ENCODE data around the gene SERINC2. TPM values are rescaled to one million over a fixed set of nuclear protein-coding genes. Genes with fewer than 3 reads are reported as not detected.

Gene SERINC2
- total RNA-seq: 100 to 1,000 TPM; 146 to 381 (median 225) TPM
- long read RNA-seq, donor 1, transcript SERINC2-201 (10 exons, 1,997 nt): major isoform, 318 of 422 reads
- long read RNA-seq, donor 1, partial matches to known transcripts: 69 of 422 reads
- long read RNA-seq, donor 1, other reads (novel, unspliced or antisense): 31 of 422 reads
- long read RNA-seq, donor 2, transcript SERINC2-201 (10 exons, 1,997 nt): major isoform, 102 of 141 reads
- long read RNA-seq, donor 2, partial matches to known transcripts: 29 of 141 reads
- long read RNA-seq, donor 2, other reads (novel, unspliced or antisense): 10 of 141 reads

DNA sequence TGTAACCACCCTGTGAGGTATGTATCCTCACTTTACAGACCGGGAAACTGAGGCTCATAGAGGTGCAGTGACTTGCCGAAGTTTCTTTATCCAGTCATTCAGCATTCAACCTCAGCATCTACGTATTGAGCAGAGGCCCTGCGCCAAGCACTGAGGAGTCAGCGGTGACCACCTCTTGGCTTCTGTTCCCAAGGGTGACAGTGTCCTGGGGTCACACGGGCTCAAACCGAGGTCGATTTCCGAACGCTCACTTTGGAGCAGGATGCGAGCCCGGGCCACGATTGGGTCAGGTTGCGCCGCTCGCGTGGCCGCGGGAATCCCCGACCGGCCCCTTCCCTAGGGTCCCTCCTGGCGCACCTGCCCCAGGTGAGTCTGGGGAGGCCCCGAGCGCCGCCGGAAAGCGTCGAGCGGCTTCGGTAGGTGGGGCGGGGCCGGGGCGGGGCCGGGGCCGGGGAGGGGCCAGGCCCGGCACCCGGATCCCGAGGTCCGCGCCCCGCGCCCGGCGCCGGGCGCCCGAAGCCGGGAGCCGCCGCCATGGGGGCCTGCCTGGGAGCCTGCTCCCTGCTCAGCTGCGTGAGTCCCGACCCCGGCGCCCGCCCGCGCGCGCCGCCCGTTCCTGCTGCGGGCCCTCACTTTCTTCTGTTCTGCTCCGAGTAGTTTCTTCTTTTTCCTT, at the start of gene SERINC2:
Gene SERINC2 (plus strand): TSS at position 482 of the 673 bp plus-strand sequence. CDS start 53 bp downstream, at position 535.
- Histone ChIP-seq H3K4me1 (ENCODE audit: low read depth) (peaks cover 12% of the 10 kb centered on the region), H3K4me3 (peak within 1 kb of the TSS; percentile 87), H3K9me3 (no peaks in the 10 kb centered on the region), H3K36me3 (ENCODE audit: low read depth) (no peaks in the 10 kb centered on the region)
- TF ChIP-seq, protein P1, sequence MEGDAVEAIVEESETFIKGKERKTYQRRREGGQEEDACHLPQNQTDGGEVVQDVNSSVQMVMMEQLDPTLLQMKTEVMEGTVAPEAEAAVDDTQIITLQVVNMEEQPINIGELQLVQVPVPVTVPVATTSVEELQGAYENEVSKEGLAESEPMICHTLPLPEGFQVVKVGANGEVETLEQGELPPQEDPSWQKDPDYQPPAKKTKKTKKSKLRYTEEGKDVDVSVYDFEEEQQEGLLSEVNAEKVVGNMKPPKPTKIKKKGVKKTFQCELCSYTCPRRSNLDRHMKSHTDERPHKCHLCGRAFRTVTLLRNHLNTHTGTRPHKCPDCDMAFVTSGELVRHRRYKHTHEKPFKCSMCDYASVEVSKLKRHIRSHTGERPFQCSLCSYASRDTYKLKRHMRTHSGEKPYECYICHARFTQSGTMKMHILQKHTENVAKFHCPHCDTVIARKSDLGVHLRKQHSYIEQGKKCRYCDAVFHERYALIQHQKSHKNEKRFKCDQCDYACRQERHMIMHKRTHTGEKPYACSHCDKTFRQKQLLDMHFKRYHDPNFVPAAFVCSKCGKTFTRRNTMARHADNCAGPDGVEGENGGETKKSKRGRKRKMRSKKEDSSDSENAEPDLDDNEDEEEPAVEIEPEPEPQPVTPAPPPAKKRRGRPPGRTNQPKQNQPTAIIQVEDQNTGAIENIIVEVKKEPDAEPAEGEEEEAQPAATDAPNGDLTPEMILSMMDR (IDR thresholded peaks at IDR 0.05): no peak
- DNase-seq: peak; percentile 64 to 82 (median 65)
- intact Hi-C loops (cut with DNase I, micrococcal nuclease): no loop called here
- peak; percentile 82 for ATAC-seq

DNA sequence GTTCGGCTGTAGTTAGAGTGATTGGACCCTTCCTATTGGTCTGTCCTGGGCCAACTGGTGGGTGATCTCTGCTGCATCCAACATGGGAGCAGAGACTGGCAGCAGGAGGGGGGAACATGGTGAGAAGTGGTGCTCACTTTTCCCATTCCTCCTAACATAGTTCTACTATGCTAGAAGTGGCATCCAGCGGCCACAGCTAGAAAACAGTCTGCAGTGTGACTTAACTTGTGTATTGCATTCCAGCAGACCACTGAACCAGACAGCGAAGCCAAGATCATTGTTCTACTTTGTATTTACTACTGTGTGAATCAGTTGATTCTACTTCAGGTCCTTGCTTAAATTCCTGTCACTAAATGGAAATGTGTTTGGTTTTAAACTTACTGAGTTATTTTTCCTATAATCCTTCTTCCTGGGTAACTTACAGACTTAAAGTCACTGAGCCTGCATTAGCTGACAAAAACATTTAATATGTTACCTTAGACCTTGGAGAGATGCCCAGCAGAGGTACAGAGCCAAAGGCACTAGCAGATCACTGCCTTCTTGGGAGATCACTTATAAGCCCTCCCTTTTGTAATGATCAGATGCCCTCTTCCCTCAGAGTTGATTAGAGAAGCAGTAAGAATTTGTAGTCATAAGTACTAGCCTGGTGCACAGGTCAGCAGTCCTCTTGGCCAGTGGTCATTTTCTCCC, 48.3 kb upstream of the SERINC2 start:
- H3K36me3 ChIP-seq (ENCODE audit: low read depth): no peaks in the 10 kb centered on the region
- ATAC-seq (no peak), DNase-seq (no peak)
- intact Hi-C loops (cut with DNase I, micrococcal nuclease): no loop called here
- no peak overlapping the region for H3K4me3 ChIP-seq
- no peaks in the 10 kb centered on the region for H3K9me3 ChIP-seq
- no peaks in the 10 kb centered on the region for H3K4me1 ChIP-seq (ENCODE audit: low read depth)
- TF ChIP-seq, protein P1 (IDR thresholded peaks at IDR 0.05): no peak

DNA sequence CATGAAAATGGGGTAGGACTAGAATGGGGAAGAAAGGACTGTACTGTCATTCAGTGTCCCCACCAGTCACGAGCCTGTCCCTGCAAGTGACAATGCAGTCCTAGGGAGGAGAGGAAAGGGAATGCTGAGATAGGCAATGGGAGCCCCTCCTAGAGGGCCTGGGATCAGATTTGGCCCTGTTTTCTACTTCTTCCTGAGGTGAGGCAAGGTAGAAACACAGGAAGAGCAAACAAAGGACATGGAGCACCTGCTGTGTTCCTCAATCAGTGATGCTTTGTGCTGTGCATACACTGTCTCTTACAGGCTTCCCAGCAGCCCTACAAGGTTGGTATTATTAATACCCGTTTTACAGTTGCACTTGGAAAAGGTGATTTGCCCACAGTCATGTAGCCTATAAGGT, 46.2 kb upstream of the SERINC2 start:
- ATAC-seq: no peak
- no peaks in the 10 kb centered on the region for H3K36me3 ChIP-seq (ENCODE audit: low read depth)
- H3K9me3 ChIP-seq: no peaks in the 10 kb centered on the region
- TF ChIP-seq, protein P1 (IDR thresholded peaks at IDR 0.05): no peak
- H3K4me3 ChIP-seq: no peak overlapping the region
- H3K4me1 ChIP-seq (ENCODE audit: low read depth): no peaks in the 10 kb centered on the region
- DNase-seq: no peak
- intact Hi-C loops (cut with DNase I, micrococcal nuclease): no loop called here

DNA sequence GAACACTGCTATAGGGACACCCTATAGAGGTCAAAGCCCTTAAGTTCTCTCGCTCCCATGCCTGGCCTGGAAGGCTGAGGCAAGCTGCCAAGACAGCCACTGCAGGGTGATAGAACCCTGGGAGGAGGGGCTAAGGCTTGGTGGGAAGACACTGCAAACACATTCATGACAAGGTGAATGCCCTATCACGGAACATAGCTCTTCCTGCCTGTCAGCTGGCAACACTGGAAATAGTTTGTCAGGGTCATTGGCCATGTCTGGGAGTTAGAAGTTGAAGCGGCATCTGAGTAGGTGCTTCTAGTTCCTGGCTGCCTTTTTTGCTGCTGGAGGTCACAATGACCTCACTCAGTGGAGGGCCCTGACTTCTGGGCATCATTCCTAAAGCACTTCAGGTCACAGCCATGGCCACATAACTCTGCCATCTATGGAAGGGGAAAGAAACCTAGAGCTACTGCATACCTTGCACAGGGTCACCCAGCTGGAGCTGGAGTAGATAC, 44.4 kb upstream of the SERINC2 start:
- intact Hi-C loops (cut with DNase I, micrococcal nuclease): no loop called here
- peak; percentile 4 for ATAC-seq
- TF ChIP-seq, protein P1 (IDR thresholded peaks at IDR 0.05): no peak
- H3K36me3 ChIP-seq (ENCODE audit: low read depth): no peaks in the 10 kb centered on the region
- peaks cover 13% of the 10 kb centered on the region for H3K4me1 ChIP-seq (ENCODE audit: low read depth)
- DNase-seq: no peak
- no peaks in the 10 kb centered on the region for H3K9me3 ChIP-seq
- H3K4me3 ChIP-seq: no peak overlapping the region

DNA sequence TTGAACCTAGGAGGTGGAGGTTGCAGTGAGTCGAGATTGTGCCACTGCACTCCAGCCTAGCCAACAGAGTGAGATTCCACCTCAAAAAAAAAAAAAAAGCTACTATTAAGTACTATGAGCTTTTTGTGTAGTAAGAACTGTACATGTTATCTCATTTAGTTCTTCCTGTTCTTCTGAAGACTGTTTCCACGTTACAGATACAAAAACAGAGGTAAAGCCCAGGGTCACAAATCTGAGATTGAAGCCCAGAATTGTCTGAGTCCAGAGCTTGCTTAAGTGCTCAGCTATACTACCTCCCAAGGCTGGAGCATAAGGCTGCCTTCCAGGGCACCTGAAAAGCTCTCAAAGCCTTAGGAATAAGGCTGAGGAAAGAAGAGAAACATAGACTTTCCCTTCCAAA, 43.0 kb upstream of the SERINC2 start:
- TF ChIP-seq, protein P1 (IDR thresholded peaks at IDR 0.05): no peak
- DNase-seq (no peak), ATAC-seq (no peak)
- H3K9me3 ChIP-seq: no peaks in the 10 kb centered on the region
- peaks cover 18% of the 10 kb centered on the region for H3K4me1 ChIP-seq (ENCODE audit: low read depth)
- intact Hi-C loops (cut with DNase I, micrococcal nuclease): no loop called here
- no peak overlapping the region for H3K4me3 ChIP-seq
- no peaks in the 10 kb centered on the region for H3K36me3 ChIP-seq (ENCODE audit: low read depth)
